RKO (cell line): ENCODE data around the gene PSMC1.
A peak's percentile ranks its signal among the peaks of the same experiment; 100 is the strongest.
"Not testable (repeated sequence)": the region's sequence is repeated elsewhere in the genome, so short reads cannot be mapped to it uniquely, and the experiment has no call there.

Experiments used
- DNase-seq: peaks from one replicate; pipeline ENCODE4 v3.0.0-alpha.2; 2016; ENCODE audit warnings: low spot score

Gene PSMC1

DNA sequence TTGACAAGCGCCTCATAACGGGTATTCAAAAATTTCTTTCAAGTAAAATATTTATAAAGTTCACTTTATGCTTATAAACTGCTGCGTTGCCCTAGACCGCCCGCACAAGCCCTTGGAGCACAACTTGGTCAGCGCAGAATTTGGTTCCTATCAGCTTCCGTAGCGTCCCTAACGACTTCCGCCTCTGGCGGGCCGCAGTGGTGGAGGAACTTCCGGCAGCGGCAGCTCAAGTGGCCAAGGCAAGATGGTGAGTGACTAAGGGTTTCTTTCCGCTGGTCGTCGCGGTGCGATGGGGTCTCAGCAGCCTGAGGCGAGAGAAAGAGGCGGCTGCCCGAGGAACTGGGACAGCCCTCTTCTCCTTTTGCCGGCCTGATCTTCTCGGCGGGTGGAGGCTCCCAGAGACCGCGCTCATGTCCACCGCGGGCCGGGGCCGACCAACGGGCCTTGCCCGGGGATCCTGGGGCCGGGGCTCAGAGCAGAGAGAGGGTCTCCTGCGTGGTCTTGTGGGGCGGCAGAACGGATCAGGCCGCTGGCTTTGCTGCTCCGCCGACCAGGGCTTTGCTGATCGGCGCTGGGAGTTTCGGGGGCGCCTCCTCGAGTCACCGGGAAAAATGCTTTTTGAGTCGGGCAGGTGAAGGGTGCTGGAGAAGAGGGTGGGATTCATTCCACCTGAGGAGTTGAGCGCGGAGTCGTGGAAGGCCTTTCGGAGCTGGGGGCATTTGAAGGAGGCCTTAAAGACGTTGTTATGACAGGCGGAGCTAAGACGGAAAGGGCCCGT lies at the start of gene PSMC1:
Gene PSMC1, plus strand, starts transcription at position 200 of the 778 bp plus-strand sequence. Its CDS starts 45 bp downstream, at position 245.
- DNase-seq = peak; percentile 95

DNA sequence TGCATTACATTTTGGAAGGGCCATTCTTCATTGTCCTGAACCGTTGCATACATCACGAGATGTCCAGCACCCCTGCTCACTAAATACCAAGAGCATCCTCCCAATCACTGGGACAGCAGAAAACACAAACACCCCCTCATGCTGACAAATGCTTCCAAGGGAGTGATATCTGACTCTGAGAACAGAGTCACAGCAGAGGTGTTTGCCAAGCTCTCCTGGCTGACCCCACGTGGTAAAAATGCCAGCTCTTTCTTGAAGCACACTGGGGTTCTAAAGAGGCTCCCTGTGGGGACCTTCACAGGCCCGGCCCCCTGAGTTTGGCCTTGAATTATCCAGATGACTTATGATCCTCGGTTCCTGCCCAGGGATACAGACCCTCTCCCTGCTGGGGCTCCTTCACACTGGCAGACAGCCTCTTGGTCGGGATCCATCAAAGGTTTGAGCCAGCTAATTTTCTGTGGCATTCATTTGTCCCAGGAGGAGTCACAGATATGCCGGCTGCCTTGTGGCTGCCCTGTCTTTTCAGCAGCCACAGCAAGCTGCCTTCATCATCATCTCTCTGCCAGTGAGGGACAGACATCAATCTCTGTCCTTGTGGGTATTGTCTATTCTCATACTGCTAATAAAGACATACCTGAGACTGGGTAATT lies 43.1 kb upstream of the PSMC1 start:
- no peak for DNase-seq

DNA sequence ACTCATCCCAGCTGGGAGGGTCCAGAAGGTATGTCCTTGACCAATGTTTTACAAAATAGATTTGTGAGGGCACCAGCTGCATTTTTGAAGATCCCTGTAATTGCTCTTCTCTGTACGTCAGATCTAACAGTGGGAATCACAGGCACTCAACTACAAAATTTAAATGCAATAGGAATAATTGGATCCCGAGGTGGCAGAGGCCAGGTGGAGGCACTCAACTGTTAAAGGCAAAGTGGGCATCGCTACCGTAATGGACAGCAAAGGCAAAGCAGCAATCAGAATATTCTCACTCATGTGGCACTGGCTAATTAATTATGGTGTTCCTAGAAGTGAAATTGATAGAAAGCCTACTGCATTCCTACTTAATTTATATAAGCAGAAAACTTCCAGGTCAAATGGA lies 27.9 kb upstream of the PSMC1 start:
- DNase-seq = no peak

DNA sequence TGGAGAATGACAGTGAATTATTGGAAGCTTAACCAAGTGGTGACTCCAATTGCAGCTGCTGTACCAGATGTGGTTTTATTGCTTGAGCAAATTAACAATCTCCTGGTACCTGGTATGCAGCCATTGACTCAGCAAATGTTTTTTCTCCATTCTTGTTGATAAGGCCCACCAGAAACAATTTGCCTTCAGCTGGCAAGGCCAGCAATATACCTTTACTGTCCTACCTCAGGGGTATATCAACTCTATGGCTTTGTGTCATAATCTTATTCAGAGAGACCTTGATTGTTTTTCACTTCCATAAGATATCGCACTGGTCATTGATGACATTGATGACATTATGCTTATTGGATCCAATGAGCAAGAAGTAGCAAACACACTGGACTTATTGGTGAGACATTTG lies 26.4 kb upstream of the PSMC1 start:
- not testable (repeated sequence) for DNase-seq

DNA sequence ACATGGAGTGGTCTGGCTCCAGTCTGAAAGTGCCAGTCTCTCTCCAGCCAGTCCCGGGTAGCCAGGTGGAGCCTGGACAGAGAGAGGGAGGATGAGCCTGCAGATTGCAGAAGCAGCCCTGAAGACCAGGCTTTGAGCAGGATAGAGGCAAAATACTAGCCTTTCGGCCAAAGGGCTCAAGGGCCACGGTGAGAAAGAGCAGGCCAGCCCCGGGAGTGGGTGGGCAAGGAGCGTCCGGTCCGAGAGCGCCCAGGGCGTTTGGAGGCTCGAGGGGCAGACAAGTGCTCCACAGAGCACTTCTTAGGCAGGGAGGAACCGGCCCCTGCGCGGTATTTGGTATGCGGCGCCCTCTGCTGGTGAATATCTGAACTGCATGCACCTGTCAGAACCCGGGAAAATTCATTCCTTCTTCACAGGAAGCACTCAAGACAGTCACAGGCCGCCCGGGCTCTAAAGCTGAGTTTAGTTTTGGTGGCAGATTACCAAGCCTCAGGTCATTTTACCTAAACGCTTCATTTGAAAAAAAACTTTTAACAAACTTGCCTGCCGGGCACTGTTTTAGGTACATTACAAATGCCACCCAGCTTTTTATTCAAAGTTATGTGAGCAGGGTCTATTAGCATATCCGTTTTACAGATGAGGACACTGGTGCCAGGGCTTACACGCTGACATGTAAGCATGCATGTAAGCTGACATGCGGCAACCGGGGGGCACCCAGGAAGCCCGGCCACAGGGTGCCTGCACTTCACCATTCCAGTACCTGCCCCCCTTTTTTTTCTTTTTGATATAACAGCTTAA lies 21.0 kb upstream of the PSMC1 start:
- peak; percentile 69 for DNase-seq

DNA sequence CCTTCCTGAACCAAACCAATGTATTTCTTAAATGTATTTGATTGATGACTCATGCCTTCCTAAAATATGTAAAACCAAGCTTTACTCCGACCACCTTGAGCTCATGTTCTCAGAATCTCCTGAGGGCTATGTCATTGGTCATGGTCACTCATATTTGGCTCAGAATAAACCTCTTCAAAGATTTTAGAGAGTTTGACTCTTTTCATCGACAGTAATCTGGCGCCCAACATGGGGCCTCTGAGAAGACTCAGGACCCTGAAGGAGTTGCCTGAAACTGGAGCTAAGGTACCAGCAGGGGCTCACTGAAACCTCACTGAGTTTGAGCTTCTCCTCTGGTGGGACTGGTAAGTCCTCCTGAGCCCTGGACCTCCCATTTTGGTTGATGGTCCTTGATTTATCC lies 17.2 kb upstream of the PSMC1 start:
- no peak for DNase-seq

DNA sequence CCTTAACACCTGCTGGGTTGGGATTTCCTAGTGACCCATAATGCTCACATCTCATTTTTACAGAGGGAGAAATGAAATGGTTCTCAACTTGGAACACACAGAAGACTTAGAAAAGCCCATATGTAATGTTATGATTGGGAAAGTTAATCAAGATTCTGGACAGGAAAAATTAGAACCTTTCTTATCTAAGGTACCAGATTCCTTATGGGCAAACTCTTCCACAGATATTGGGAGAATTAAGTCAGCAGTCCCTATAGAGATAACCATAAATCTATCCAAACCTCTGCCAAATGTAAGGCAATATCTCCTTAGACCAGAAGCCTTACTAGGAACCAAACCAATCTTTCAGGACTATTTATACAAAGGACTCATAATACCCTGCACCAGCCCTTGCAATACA lies 13.9 kb upstream of the PSMC1 start:
- DNase-seq = no peak

DNA sequence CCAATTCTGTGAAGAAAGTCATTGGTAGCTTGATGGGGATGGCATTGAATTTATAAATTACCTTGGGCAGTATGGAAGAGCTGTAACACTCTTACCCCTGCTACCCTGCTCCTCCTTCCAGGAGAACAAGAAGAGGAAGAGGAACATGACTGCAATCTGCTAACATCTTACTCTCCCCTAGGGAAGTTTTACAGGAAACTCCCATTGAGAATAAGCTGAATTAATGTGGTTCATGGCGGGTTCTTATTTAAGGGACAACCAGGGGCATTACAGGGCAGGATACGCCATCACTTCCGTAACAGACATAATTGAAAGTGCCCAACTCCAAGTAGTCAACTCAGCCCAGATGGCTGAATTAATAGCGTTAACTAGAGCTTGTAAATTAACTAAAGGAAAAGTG lies 9.4 kb upstream of the PSMC1 start:
- DNase-seq = no peak

DNA sequence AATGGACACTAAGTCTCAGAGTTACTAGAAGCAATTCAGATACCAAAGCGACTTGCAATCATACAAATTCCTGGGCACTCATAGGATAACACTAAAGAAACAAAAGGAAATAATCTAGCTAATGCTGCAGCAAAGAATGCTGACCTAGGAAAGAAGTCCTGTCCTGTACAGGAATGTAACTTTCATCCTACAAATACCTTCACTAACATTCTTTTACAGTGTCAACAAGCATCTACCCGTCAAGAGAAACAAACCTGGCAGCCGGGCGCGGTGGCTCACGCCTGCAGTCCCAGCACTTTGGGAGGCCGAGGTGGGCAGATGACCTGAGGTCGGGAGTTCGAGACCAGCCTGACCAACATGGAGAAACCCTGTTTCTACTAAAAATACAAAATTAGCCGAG lies 8.9 kb upstream of the PSMC1 start:
- not testable (repeated sequence) for DNase-seq

DNA sequence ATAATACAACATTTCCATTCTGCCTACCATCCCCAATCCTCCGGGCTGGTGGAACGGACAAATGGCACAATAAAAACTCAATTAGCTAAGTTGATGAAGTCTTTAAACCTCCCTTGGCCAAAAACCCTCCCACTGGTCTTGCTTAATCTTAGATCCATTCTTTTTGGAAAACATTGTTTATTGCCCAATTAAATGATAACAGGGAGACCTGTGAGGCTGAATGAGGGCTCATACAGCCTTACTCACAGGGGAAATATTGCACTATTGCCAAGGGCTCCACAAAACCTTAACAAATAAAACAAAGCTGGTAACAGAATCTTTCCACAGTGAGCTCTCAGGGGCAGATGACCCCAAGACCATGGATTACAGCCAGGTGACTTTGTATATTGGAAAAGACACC lies 7.8 kb upstream of the PSMC1 start:
- no peak for DNase-seq

DNA sequence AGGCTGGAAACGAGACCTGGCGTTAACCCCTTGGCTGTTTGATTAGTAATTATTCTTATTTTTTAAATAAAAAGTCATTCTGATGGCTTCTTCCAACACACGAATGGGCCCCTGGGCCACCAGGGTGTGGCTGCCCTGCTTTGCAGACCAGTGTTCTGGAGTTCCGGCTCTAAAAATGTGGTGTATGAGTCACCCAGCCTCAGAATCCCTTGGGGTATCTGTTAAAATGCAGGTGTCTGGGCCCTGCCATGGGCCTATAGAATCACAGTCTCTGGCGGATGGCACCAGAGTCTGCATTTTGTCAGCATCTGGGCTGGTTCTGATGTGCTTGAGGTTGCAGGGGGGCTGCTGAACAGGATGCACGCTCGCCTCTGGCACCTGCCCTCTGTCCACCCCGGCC lies 2.5 kb upstream of the PSMC1 start:
- no peak for DNase-seq

DNA sequence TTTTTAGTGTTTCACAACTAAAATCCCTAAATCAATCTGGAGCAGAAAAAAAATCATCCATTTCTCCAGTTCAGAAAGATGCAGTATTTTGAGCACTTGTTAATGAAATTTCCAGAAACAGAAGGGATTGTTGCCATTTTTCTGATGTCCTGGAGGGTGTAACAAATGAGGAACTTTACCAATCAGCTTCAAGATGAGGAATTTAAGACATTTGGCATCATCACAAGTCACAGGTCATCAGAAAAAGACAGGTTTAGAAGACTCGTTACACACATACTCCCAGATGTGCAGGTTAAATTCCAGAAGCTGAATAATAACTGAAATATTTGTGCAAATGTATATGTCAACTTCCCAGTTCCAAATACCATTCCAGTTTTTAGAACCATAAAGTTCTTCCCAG lies 482 bp upstream of the PSMC1 start:
- DNase-seq = peak; percentile 49

DNA sequence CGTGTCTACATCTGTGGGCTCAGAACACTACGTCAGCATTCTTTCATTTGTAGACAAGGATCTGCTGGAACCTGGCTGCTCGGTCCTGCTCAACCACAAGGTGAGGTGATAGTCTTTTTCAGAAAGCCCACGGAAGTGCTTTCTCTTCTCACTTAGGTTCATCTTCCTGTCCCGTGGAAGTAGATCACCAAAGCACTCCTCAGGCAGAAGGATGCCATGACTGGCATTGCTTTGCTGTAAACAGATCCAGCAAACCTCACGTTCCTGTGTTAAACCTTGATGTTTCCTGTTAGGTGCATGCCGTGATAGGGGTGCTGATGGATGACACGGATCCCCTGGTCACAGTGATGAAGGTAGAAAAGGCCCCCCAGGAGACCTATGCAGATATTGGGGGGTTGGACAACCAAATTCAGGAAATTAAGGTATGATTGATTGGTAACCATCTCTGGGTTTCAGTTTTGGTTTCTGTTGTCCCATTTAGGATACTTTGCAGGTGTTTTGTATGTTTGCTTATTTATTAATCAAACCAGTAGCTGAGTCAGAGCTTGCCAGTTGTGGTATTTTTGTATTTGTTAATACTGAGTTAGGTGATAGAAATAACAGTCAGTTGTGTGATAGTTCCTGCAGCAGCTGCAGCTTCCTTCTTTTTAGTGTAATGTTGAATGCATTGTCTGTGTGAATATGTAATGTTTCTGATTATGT lies 7.5 kb downstream of the PSMC1 start:
- no peak for DNase-seq

DNA sequence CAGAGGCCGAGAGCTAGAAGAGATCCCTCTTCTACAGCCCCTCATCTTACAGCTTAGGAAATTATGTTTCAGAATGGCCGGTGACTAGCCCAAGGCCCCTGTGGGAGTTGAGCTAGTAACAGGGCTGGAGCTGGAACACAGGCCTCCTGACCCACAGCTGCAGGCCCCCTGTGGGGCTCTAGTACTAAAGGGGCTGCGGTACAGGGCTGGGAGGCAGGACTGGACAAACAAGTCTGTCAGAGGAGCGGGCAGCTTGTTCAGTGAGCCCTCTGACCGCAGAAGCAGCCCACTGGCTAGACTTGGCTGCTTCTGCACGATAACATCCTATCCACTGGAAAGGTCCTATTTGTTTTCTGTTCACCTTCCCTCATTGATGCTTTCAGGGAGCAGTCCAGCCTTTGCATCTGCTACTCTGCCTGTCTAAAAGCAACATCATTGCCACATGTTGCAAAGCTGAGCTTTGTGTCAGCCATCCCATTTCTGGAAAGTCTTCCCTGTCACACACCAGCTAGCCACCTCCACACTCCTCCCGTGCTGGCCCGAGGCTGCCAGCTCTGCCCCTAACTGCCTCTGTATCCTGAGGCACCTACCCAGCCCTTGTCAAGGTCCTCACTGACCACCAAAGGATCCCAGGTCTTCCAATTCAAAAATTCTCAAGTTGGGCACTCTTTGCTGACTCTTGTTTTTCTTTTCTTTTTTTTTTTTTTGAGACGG lies 10.2 kb downstream of the PSMC1 start:
- no peak for DNase-seq

DNA sequence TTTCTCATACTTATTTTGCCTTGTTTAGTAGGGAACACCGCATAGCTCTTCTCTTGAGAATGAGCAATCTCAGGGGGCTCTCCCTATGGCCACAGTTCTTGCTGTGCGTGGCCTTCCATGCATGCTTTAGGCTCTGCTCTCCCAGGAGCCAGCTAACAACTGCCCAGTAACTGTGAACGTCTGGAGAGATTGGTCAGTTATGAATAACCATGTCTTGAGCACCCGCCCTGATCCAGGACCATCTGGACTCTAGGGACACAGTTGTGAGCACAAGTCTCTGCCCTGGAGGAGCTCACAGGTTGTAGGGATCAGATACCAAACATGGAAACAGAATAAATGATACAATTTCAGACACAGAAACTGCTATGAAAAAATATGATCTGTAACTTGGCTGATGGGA lies 12.1 kb downstream of the PSMC1 start:
- DNase-seq = no peak

DNA sequence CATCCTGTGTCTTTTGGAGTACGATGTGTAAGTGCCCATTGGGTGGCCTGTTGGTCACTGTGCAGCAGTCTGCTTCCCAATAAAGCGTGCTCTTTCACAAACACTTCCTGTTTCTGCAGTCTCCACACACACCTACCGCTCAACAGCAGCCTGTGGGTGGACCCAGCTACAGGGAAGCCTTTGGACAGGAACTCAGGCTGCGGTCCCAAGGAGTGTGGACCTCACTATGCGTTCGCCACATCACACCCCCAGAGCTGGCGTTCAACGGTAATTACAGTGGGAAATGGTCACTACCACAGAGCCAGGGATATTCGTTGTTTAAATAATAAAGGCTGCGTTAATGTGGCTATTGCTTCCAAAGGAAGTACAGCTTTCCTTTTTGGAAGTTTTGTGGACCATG lies 16.2 kb downstream of the PSMC1 start:
- DNase-seq = no peak

DNA sequence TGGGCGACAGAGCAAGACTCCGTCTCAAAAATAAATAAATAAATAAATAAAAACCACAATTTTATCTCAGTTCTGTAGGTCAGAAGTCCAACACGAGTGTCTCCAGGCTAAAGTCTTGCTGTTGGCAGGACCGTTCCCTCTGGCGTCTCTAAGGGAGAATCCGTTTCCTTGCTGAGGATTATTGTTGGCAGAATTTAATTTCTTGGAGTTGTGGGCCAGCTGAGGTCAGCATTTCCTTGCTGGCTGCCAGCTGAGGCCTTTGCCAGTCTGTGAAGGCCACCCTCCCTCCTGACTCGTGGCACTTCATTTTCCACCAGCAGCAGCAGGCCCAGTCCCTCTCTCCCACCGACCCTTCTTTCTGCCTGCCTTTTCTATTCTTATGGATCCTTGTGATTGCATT lies 17.2 kb downstream of the PSMC1 start:
- no peak for DNase-seq

DNA sequence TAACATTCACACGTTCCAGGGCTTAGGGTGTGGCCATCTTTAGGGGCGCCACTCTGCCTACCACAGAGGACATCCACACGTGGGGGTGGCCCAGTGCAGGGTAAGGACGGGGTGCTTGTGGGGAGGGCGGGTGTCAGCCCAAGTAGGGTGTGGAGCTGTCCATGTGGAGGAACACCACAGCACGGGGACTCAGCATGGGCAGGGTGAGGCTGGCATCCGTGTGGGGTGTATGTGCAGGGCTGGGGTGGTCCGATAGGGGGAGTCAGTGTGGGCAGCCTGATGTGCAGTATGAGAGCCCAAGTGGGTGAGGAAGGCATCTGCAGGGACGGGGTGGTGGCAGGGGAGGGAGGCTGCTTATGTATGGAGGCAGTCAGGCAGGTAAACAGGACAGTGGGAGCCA lies 17.7 kb downstream of the PSMC1 start:
- DNase-seq = no peak

DNA sequence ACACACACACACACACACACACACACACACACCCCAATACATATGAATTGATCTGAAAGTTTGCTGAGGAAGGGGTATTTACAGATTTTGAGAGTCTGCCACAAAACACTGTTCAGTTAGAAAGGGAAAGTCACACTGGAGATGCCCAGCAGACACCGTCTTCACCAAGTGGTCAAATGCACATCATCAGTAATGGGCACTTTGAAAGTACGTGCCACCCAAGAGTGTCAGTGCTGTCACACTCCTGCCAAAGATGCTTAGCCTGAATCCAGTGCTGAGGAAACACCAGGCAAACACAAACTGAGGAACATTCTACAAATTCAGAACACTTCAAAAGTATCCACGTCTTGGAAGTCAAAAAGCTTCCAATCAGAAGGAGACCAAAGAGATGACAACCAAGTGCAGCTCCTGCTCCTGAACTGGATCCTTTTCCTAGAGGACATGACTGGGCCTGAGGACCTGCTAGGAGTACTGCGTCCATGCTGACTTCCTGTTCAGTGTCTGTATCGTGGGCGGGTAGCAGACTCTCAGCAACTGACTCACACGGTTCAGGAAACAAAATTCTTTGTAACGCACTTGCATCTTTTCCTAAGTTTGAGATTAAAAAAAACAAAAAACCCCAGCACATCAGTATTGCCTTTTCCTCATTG lies 18.6 kb downstream of the PSMC1 start:
- DNase-seq = peak; percentile 54

DNA sequence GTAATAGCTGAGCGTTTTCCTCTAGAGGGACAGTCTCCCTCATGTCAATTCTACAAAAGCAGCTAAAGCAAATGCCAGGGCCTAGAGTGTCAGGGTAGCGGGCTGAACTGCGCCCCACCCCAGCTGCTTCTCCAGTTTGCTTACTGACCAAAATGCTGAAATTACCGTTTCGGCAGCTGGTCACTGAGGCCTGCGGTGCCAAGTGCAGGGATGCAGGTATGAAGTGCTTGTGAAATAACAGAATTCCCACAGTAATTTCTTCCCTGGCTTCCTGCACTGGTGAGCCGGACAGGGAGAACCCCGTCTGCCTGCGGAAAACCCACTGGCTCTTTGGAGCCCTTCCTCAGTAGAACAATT lies 19.1 kb downstream of the PSMC1 start:
- no peak for DNase-seq

DNA sequence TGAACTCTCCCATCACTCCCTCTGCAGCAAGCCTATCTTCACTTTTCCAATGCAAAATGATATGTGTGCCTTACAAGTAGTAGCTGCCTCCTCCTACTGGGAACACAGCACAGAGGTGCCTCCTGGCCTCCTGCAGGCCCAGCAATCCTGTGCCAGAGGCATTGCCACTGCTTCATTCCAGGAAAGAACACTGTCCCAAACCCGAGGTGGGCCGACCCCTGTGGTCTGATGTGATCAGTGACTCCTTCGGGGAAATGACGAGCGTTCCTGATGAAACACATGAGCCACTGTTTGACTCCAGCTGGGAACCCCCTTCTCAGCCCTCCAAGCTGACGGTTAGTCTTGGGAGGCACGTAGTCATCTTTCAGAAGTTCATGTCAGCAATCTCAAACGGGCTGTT lies 19.5 kb downstream of the PSMC1 start:
- DNase-seq = no peak
